ENCODE measurements around the gene HCAR2.
"Not testable (repeated sequence)": the region's sequence is repeated elsewhere in the genome, so short reads cannot be mapped to it uniquely, and the experiment has no call there.

Gene HCAR2

GRCh38 chr12:122661246-122661645, 41.9 kb downstream of the HCAR2 start:
- no peak for DNase-seq

GRCh38 chr12:122659579-122659978, 43.6 kb downstream of the HCAR2 start:
- DNase-seq: no peak

GRCh38 chr12:122656298-122656697, 46.9 kb downstream of the HCAR2 start:
- no peak for DNase-seq

- DNase-seq: not testable (repeated sequence)
Measured at GRCh38 chr12:122653291-122653690, 49.9 kb downstream of the HCAR2 start.

- no peak for DNase-seq
Measured at GRCh38 chr12:122651520-122652224, 51.5 kb downstream of the HCAR2 start.
